GM21529 (cell line): ENCODE measurements around the gene CREB5.
"Not testable (repeated sequence)": the region's sequence is repeated elsewhere in the genome, so short reads cannot be mapped to it uniquely, and the experiment has no call there.

ENCODE experiments used
- ATAC-seq: cut with Tn5 transposase; IDR thresholded peaks from one replicate; pipeline ENCODE4 v1.9.1; 2021; ENCODE audit not compliant: unreplicated experiment

The CREB5 gene

DNA sequence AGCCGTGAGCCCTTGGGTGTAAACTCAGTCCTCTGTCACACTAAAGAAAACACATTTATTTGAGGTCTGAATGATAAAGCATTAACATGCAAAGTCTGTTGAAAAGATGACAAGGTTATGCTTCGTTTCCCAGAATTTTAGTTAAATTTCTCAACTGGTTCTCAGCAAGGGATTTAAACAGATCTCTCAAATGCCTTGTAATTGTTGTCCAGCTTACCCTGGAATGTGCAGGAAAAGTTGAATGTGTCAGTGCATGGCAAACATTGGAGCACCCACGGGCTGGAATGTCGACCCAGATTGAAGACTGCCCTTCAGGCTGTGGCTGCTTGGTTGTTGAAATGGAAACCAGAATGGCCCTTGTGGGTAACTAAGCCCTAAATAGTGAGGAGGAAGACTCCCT, 354.0 kb downstream of the CREB5 start:
- no peak for ATAC-seq

DNA sequence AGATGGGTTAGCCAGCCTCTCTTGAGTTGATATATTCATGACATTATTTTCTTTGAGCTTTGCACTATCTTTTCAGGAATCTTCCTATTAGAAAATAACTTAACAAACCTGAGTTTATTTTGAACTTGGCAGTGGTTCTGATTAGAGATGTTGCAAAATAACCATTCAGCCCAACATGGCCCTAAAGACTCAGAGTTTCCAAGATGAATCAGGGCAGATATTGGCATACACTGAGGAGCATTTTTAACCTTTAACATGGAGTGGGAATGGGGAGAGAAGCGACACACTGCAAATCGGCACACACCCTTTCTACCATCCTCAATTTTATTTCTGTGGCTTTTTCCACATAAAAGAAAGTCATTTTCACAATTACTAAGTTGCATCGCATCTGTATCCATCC, 355.0 kb downstream of the CREB5 start:
- no peak for ATAC-seq

DNA sequence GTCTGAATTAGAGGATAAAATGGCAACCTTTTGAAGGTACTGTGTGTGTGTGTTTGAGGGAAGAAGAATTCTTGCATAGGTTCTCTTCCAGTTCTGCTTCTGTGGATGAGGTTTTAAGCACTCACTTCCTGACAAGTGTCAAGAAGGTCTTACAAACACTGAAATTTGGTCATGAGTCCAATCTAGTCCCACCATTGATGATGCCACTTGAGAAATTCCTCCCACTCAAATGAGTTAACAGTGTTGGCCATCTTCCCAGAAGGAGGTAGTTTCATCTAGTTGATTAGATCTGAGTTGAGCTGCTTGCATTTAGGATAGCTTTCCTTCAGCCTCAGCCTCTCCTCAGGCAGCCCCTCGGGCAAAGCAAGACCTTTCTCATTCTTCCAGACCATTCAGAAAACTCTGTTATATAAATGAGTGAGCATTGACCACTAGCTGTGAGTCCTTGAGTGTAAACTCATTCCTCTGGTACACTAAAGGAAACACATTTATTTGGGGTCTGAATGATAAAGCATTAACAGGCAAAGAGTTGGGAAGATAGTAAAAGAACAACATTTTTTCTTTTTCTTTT, 356.3 kb downstream of the CREB5 start:
- no peak for ATAC-seq

DNA sequence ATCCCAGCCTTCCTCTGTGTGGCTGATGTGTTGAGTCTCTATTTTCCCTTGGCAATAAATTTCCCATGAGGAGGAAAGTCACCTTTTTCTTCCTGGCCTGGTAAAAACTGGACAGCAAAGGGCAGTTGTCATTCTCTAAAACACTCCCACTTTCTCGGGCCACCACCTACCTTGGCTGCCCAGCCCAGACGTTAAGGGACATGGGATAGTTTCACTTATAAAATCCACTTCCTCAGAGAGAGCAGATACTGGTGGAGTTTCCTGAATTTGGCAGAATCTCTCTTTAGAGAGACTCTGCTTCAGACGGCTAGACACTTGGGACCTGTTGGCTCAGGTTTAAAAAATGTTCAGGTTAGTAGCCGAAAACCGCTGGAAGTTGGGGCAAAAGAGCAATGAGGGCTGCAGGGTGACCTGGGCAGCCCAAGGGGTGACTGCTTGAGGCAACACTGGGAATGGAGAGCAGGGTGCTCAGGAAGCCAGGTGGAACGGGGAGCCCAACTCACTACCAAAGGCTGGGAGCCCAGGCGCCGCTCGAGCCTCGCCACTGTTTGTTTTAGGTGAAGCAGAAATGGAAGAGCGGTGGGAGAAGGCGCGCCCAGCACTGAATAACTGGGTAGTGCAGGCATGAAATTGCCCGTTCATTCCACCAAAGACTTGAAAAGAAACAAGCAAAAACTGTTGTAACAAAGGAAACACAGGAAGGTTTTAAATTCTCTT, 359.7 kb downstream of the CREB5 start:
- ATAC-seq, result no peak

DNA sequence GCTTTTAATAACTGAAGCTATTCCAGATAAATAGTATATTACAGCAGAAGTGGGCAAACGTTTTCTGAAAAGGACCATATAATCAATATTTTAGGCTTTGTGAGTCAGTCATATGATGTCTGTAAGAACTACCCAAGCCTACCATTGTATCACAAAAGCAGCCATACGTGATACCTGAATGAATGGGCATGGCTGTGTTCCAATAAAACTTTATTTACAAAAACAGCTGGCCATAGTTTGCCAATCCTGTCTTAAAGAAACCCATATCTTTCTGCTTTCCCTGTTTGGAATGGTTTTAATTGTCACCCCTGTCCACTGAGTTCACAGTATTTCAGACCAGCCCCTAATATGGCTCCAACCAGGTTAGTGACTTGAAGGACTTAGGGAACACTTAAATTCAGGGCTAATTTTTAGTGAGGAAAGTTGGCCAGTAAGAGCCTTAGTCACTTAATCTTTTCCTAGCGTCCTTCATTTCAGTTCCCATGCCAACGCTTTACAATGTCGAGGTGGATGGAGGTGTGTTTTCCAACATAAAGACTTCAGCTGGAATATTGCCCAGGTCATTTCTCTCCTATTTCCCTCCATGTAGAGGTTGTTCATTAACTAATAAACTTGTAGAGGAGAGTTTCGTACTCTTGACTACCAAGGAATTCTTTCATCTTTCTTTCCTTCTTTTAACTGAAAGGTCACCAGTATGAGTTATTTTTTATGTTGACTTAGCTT, 361.3 kb downstream of the CREB5 start:
- no peak for ATAC-seq

DNA sequence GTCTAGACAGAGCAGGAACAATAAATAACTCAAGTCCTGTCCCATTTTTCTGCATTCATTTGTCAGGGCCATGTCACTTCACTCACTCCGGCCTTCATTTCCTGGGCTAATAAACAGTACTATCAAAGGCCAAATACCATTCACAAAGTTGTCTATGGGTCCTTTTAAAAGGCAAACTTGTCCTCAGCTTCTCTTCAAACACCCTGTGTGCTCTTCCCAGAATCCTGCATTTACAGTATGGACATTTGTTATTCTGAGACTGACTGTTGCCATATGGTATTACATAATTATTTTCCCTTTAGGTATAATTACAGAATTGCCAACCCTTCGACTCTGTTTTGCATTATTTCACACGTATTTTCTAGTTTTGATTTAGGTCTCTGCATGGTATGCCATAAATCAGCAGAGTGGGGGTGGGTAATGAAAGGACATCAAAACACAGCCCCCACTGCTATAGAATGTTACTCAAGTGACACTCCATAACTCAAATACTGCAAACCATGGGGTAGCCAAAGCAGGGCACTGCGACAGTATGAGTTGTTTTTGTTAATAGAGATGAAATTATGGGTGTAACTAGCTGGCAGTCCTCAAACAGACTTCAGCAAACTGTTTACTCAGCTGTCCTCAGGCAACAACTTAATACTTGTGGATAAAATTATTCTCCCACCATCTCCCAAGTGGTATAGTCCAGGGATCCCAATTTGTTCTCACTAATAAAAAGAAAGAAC, 362.1 kb downstream of the CREB5 start:
- no peak for ATAC-seq

DNA sequence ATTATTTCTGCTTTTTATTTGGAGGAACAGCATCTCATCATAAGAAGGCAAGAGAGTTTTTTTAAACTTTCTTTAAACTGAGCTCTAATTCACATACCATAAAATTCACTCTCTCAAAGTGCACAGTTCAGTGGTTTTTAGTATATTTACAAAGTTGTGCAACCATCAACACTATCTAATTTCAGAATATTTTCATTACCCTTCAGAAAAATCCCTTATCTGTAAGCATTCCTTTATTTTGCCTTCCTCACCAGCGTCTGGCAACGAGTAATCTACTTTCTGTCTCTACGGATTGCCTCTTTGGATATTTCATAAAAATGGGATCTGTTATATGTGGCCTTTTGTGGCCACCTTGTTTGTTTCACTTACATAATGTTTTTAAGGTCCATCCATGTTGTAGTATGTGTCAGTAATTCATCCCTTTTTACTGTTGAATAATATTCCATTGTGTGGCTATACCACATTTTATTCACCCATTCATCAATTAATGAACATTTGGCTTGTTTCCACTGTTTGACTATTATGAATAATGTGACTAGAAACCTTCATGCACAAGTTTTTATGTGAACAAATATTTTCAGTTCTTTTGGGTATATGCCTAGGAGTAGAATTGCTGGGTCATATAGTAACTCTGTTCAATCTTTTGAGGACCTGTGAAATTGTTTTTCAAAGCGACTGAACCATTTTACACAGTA, 364.3 kb downstream of the CREB5 start:
- ATAC-seq, result no peak

DNA sequence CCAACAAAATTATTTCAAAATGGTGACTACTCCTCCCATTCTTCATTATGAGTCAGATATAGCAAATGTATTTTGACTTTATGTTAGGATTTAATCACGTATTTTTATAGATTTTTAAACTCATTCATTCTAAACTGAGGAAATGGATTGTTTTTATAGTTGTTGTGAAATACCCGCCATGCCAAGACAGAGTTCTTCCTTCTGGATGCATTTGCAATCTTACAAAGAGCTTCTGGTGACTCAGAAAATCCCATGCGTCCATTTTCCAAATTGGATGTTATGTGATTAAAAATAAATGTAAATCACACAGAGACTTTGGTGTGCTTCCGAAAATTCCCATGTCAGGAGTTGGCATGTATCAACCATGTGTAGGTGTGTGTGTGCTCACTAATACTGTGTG, 366.5 kb downstream of the CREB5 start:
- no peak for ATAC-seq

DNA sequence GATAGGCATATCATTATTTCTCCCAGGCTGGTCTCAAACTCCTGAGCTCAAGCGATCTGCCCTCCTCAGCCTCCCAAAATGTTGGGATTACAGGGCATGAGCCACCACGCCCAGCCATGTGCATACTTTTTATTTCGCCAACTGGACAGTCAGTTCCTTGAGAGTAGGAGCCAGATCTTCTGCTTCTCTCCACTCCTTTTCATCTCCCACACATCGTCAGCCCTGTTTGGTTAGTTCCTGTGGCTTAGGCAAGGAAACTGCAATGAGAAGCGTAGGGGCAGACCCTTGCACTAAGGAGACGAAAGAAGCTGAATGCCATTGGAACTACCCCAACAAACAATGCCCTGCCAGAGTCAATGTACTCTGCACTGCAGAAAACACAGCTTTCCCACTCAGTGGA, 367.6 kb downstream of the CREB5 start:
- no peak for ATAC-seq

DNA sequence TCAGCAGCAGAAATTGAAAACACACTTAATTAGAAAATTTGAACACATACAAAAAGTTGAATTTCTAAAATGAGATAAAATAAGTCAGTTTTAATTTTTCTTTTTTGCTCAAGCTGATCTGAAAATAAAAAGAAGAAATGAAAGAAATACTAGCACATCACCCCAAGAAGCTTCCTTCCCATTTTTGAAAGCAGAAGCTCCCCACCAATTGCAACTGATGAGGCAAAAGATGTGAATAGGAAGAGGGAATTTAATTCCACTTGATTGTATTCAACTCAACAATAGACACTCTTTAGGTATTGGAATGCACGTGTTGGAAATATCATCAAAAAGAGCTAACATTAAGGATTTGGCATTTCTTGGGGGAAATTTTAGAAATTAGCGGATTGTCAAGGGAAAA, 370.0 kb downstream of the CREB5 start:
- no peak for ATAC-seq

DNA sequence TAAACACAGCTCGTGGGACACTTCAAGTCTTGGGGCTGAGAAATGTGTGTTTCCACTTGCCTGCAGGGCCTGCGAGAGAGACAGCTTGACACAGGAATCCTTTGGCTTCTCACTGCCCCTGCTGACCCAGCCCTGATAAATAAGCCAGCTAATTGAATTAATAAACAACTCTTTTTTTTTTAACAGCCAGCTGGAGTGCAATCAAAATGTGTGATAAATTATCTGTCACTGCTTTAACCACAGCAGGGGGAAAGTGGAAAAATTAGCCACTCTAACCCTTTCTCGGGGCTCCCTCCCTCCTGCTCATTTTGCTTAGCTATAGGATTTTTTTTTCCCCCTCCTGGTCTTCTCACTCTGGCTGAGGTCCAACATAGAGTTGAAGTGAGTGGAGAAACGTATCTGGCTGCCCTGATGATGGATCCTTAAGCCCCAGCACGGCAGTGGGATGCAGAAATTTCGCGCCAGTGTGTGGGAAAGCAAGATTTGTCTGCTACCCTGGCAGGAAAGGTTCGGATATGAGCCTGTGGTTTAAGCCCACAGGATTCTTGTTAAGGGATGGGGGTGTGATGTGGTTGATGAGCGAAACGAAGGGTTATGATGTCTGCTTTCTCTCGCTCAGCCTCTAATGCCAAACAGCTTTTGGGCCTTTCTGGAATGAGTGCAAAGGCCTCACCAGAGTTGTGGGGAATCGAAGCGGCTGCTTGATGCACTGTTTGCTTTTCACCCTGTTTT, 372.0 kb downstream of the CREB5 start:
- ATAC-seq, result no peak

DNA sequence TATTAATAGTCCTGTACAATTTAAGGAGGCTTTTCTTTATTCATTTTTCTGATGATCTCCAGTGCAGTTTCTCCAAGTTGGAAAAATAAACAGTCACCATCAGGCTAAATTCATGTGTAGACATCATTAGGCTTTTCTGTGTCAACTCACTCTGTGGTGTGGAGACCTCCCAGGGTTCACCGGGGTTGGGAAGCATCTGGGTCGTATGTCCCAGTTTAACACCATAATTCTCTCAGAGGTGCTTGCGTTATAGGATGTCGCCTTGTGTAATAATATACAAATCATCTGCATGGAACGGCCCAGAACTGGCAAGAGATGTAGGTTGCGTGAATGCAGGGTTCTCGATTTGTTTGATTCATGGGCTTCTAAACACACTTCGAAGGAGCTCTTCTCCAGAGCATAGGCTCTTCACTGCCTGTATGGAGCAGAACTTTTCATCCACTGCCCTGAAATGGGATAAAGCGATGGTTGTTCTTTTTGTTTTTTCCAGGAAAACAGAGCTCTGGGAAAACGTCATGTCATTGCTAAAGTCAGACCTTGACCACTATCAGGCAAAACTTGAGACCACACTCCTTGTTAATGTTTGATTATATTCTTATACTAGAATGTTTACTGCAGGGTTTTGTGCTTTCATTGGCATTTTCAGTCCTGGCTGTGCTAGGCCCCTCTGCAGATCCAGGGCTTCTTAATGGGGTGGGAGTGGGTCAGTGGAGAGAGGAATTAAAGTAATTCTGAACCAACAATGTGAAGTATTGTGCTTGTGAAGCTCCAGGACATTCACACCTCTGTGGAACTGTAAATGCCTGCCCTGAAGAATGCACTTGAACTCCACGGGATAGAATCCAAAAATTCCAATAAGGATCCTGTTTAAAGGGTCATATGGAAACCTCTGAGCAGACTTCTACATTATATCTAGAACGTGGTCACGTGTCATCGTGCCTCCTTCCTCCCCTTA, 373.0 kb downstream of the CREB5 start:
- ATAC-seq, result no peak

DNA sequence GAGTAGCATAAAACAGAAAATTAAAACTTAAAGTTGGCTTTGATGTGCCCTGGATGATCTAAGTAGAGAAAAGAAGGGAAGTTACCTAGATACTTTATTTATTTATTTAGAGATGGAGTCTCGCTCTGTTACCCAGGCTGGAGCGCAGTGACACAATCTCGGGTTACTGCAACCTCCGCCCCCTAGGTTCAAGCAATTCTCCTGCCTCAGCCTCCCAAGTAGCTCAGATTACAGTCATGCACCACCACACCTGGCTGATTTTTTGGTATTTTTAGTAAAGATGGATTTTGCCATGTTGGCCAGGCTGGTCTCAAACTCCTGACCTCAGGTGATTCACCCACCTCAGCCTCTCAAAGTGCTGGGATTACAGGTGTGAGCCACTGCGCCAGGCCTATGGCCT, 373.8 kb downstream of the CREB5 start:
- not testable (repeated sequence) for ATAC-seq

DNA sequence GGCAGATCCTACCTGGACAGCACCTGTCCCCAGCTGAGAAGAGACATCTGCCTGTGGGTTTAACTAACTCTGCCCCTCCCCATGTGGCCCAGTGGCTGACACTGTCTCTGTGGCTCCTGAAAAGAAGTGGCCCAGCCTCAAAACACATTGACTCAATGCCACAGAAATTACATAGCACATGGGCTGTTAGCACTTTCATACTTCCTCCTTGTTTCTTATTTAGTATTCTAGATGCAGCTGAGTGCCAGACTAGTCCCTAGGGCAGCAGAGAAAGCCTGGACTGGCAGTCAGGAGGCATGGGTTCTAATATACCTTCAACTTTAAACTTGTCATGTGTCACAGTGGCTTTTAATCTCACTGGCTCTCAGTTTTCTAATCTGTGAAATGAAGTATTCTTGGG, 374.8 kb downstream of the CREB5 start:
- no peak for ATAC-seq

DNA sequence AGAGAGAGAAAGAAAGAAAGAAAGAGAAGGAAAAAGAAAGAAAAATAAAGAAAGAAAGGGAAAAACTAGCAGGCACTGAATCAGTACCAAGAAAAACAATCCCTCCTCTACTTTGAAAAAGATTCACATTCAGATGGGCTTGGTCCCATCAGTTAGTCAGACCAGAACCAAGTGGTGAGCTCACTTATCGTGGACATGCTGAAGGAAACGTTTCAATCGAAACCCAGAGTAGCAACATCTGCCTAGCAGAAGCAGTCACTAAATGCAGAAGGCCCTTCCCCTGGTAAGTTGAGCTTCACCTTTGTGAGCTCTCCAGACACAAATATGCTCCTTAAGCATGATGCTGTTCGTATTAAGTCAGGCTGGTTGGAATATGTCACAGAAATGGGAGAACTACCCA, 378.1 kb downstream of the CREB5 start:
- no peak for ATAC-seq

DNA sequence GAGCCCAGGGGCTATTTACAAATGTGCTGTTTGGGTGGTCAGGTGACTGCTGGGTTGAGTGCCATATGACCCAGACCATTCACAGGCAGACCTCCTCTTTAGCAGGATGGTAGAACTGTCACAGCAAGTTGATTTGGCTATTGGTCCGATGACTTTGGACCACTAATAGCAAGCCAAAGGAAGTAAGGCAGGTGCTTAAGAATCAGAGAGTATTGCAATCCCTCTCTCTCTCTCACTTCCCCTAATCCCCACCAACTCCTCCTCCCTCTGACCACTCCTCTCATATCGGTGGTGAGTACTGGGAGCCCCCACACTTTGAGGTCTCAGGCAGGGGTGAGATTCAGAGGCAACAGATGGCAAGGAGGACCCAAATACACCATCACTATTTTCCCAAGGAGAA, 380.5 kb downstream of the CREB5 start:
- ATAC-seq, result peak; percentile 76

DNA sequence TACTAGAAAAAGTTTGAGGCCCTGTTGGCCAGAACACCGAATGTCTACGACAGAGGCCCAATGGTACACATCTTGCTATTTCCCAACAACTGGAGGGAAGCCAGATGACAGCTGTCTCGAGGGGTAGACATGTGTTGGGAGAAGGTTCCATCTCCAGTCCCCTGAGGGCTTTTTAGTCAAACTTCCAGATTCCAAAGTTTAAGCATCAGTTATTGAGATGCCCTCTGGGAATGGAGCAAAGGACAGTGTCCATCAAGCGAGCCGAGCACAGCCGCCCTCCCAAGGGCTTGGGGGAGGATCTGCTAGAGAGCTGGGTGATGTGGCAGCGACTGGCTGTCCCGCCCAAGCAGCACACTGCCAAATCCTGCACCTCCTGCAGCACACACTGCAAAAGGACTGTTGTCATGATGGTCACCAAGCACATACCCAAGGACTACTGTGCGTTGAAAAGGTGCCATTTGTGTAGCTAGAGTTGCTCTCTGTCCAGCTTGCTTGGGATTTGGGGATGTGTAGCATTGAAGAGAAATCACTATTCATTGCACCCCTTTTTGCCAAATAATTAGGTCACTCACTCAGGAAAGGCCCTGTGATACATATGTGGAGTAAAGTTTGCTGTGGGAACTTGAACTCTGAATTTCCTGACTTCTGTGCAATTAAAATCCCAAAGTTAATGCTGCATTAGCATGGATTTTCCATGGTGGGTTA, 381.2 kb downstream of the CREB5 start:
- no peak for ATAC-seq

DNA sequence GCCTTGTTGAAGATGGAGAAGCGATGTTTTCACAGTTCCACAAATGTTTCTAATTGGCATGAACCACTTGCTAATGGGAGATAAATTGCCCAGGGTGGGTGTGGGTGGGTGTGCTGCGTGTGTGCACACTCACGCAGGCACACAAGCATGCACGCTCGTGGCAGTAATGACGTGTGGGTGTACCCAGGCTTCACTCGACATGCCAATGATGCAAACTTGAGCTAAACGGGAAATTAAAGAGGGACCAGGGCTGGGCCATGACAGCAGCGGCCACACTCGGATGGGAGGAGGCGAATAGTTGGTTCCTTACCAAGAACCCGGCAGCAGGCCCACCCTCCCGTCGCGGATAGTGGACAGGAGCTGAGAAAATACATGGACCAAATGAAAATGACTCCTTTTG, 386.0 kb downstream of the CREB5 start:
- no peak for ATAC-seq

DNA sequence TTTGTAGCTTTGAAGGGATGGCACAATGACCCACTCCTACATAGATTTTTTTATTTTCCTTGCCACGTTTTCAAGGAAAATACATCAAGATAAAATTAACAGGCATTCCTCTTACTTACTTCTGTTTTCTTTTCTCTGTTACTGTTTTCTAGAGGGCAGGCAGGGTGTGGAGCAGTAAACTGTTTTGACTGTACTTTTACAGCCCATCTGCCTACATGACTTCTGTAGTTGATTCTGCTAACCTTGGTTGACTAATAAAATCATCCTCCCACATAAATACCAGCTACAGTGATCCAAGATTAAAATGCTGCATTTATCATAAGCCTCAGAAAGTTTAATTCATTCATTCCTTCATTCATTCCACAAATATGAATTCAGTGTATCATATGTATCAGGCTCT, 387.3 kb downstream of the CREB5 start:
- ATAC-seq, result no peak
